Mesodermal cell (in vitro differentiated cells): ENCODE results near the gene RDH12.

Experiments used
- H3K27ac ChIP-seq: 2 replicates; pipeline ENCODE4 v1.7.0; 2013; ENCODE audit warnings: mild to moderate bottlenecking, low read depth, low read length, moderate library complexity; ENCODE audit not compliant: severe bottlenecking
- H3K36me3 ChIP-seq: 2 replicates; pipeline ENCODE4 v1.7.1; 2013; ENCODE audit warnings: mild to moderate bottlenecking, low read length, moderate library complexity; ENCODE audit not compliant: control insufficient read depth, insufficient read depth
- H3K4me1 ChIP-seq: one replicate; pipeline ENCODE4 v1.7.1; 2013; ENCODE audit warnings: mild to moderate bottlenecking, low read length; ENCODE audit not compliant: insufficient read depth, control insufficient read depth, poor library complexity, severe bottlenecking
- H3K4me3 ChIP-seq: 2 replicates; pipeline ENCODE4 v1.7.0; 2013; ENCODE audit warnings: low read length, control low read depth, mild to moderate bottlenecking; ENCODE audit not compliant: insufficient read depth, poor library complexity, severe bottlenecking; ENCODE audit errors: extremely low read depth
- H3K9me3 ChIP-seq: 2 replicates; pipeline ENCODE4 v1.7.1; 2013; ENCODE audit warnings: mild to moderate bottlenecking, low read length, moderate library complexity; ENCODE audit not compliant: control insufficient read depth
- WGBS, 2 experiments: methylation state at CpG; one replicate each; pipeline ENCODE4 v1.1.5; 2013; ENCODE audit warnings: missing lambda C conversion rate in 2 of 2; ENCODE audit not compliant: insufficient coverage in 2 of 2; 5-methylcytosine and 5-hydroxymethylcytosine counted together

Gene RDH12

GRCh38 chr14:67725171-67725570, 23.5 kb downstream of the RDH12 start:
- H3K27ac ChIP-seq = no peak overlapping the region
- peaks cover 5% of the 10 kb centered on the region for H3K9me3 ChIP-seq
- no peak overlapping the region for H3K4me3 ChIP-seq
- H3K36me3 ChIP-seq = no peaks in the 10 kb centered on the region
- WGBS, 2 experiments = 100% methylated on average over 1 to 4 of the region's 5 CpGs
- no peaks in the 10 kb centered on the region for H3K4me1 ChIP-seq

GRCh38 chr14:67727361-67727760, 25.7 kb downstream of the RDH12 start:
- WGBS, 2 experiments = 92 to 93% methylated on average over 5 to 7 of the region's 7 CpGs
- H3K36me3 ChIP-seq = no peaks in the 10 kb centered on the region
- H3K27ac ChIP-seq = no peak overlapping the region
- no peak overlapping the region for H3K4me3 ChIP-seq
- peaks cover 5% of the 10 kb centered on the region for H3K9me3 ChIP-seq
- no peaks in the 10 kb centered on the region for H3K4me1 ChIP-seq

GRCh38 chr14:67728258-67728657, 26.6 kb downstream of the RDH12 start:
- no peaks in the 10 kb centered on the region for H3K36me3 ChIP-seq
- H3K27ac ChIP-seq = no peak overlapping the region
- no peak overlapping the region for H3K4me3 ChIP-seq
- peaks cover 5% of the 10 kb centered on the region for H3K9me3 ChIP-seq
- H3K4me1 ChIP-seq = no peaks in the 10 kb centered on the region

- H3K36me3 ChIP-seq = no peaks in the 10 kb centered on the region
- H3K4me3 ChIP-seq = no peak overlapping the region
- no peak overlapping the region for H3K27ac ChIP-seq
- H3K4me1 ChIP-seq = no peaks in the 10 kb centered on the region
- H3K9me3 ChIP-seq = peaks cover 5% of the 10 kb centered on the region
- 74 to 82% methylated on average over 13 to 15 of the region's 21 CpGs for WGBS, 2 experiments
These were observed 27.6 kb downstream of the RDH12 start for GRCh38 chr14:67729072-67729885.

- no peaks in the 10 kb centered on the region for H3K36me3 ChIP-seq
- no peak overlapping the region for H3K27ac ChIP-seq
- no peak overlapping the region for H3K4me3 ChIP-seq
- no peaks in the 10 kb centered on the region for H3K9me3 ChIP-seq
- 80 to 90% methylated on average over 4 of the region's 4 CpGs for WGBS, 2 experiments
- H3K4me1 ChIP-seq = no peaks in the 10 kb centered on the region
These were observed 31.9 kb downstream of the RDH12 start for GRCh38 chr14:67733616-67734015.

GRCh38 chr14:67734675-67735074, 33.0 kb downstream of the RDH12 start:
- no peaks in the 10 kb centered on the region for H3K9me3 ChIP-seq
- H3K27ac ChIP-seq = no peak overlapping the region
- H3K4me3 ChIP-seq = no peak overlapping the region
- H3K4me1 ChIP-seq = peaks cover 7% of the 10 kb centered on the region
- H3K36me3 ChIP-seq = no peaks in the 10 kb centered on the region
- 100% methylated on average over 1 of the region's 3 CpGs; no CpG with 5 or more reads in 1 of the 2 experiments for WGBS, 2 experiments

GRCh38 chr14:67735336-67736147, 33.9 kb downstream of the RDH12 start:
- no peaks in the 10 kb centered on the region for H3K36me3 ChIP-seq
- H3K4me1 ChIP-seq = peaks cover 7% of the 10 kb centered on the region
- H3K27ac ChIP-seq = no peak overlapping the region
- H3K4me3 ChIP-seq = no peak overlapping the region
- 92 to 97% methylated on average over 6 to 7 of the region's 10 CpGs for WGBS, 2 experiments
- no peaks in the 10 kb centered on the region for H3K9me3 ChIP-seq

GRCh38 chr14:67736771-67737170, 35.1 kb downstream of the RDH12 start:
- H3K9me3 ChIP-seq = no peaks in the 10 kb centered on the region
- peaks cover 7% of the 10 kb centered on the region for H3K4me1 ChIP-seq
- no peak overlapping the region for H3K4me3 ChIP-seq
- 89 to 100% methylated on average over 2 to 3 of the region's 4 CpGs for WGBS, 2 experiments
- no peak overlapping the region for H3K27ac ChIP-seq
- no peaks in the 10 kb centered on the region for H3K36me3 ChIP-seq

GRCh38 chr14:67738740-67739504, 37.2 kb downstream of the RDH12 start:
- 81 to 91% methylated on average over 4 to 11 of the region's 12 CpGs for WGBS, 2 experiments
- no peak overlapping the region for H3K4me3 ChIP-seq
- H3K27ac ChIP-seq = no peak overlapping the region
- H3K4me1 ChIP-seq = peaks cover 7% of the 10 kb centered on the region
- no peaks in the 10 kb centered on the region for H3K9me3 ChIP-seq
- H3K36me3 ChIP-seq = no peaks in the 10 kb centered on the region

- peaks cover 10% of the 10 kb centered on the region for H3K36me3 ChIP-seq
- no peak overlapping the region for H3K27ac ChIP-seq
- WGBS, 2 experiments = 86 to 100% methylated on average over 1 of the region's 2 CpGs
- H3K4me1 ChIP-seq = peaks cover 3% of the 10 kb centered on the region
- H3K4me3 ChIP-seq = no peak overlapping the region
- H3K9me3 ChIP-seq = no peaks in the 10 kb centered on the region
These were observed 42.4 kb downstream of the RDH12 start for GRCh38 chr14:67744046-67744445.
